Adipose tissue (tissue), 3 donors: ENCODE measurements around the gene DLX1. TPM values are rescaled to one million over a fixed set of nuclear protein-coding genes. Genes with fewer than 3 reads are reported as not detected.
"Not testable (repeated sequence)": the region's sequence is repeated elsewhere in the genome, so short reads cannot be mapped to it uniquely, and the experiment has no call there.

Source experiments
- H3K27ac ChIP-seq: one replicate; pipeline ENCODE4 v1.5.1; 2013; ENCODE audit warnings: low read depth, low read length
- WGBS, 3 donors: extraction: QIAGEN DNeasy Blood & Tissue Kit; methylation state at CpG; one replicate each; pipeline ENCODE4 v1.1.7; 2013; 5-methylcytosine and 5-hydroxymethylcytosine counted together
- polyA plus RNA-seq, 3 donors: library from polyadenylated mRNA; stranded (reverse); fragments of 200-250 nt; gene quantifications; one replicate each; pipeline ENCODE4 v1.2.3, GENCODE V29; 2013
- donor health status: healthy with polysubstance abuse.
- donor health status: Bipolar disorder and iron deficiency.
- donor health status: healthy.

Gene DLX1
- polyA plus RNA-seq, 3 donors: 0.06 to 0.16 TPM; not detected in 1

- WGBS, 3 donors: 3 to 4% (median 4%) methylated on average over 25 of the region's 25 CpGs
- no peak overlapping the region for H3K27ac ChIP-seq
Observed at GRCh38 chr2:172103471-172104272, 18.4 kb downstream of the DLX1 start.

GRCh38 chr2:172105471-172106107 is 20.3 kb downstream of the DLX1 start:
- no peak overlapping the region for H3K27ac ChIP-seq
- 10 to 11% (median 10%) methylated on average over 23 of the region's 23 CpGs for WGBS, 3 donors

GRCh38 chr2:172106108-172106961 is 21.0 kb downstream of the DLX1 start:
- 4 to 5% (median 4%) methylated on average over 44 of the region's 44 CpGs for WGBS, 3 donors
- no peak overlapping the region for H3K27ac ChIP-seq

GRCh38 chr2:172107690-172108586 is 22.6 kb downstream of the DLX1 start:
- no peak overlapping the region for H3K27ac ChIP-seq

GRCh38 chr2:172108587-172108930 is 23.3 kb downstream of the DLX1 start:
- no peak overlapping the region for H3K27ac ChIP-seq
- WGBS, 3 donors: 25 to 27% (median 25%) methylated on average over 8 of the region's 8 CpGs

More at GRCh38 chr2:172107690-172108586, 22.6 kb downstream of the DLX1 start:
- whole genome bisulfite sequencing, 3 donors: 12 to 16% (median 14%) methylated on average over 51 of the region's 51 CpGs

GRCh38 chr2:172109256-172109987 is 24.1 kb downstream of the DLX1 start:
- no peak overlapping the region for H3K27ac ChIP-seq
- WGBS, 3 donors: 12 to 25% (median 23%) methylated on average over 26 to 29 of the region's 29 CpGs

GRCh38 chr2:172109988-172110811 is 24.9 kb downstream of the DLX1 start:
- no peak overlapping the region for H3K27ac ChIP-seq
- 32 to 55% (median 48%) methylated on average over 31 of the region's 31 CpGs for WGBS, 3 donors

GRCh38 chr2:172113617-172114016 is 28.3 kb downstream of the DLX1 start:
- 23 to 24% (median 24%) methylated on average over 2 of the region's 2 CpGs for WGBS, 3 donors
- H3K27ac ChIP-seq: no peak overlapping the region

- H3K27ac ChIP-seq: not testable (repeated sequence)
- WGBS, 3 donors: 80 to 90% (median 89%) methylated on average over 6 of the region's 6 CpGs
Observed at GRCh38 chr2:172114176-172114575, 28.9 kb downstream of the DLX1 start.

- no peak overlapping the region for H3K27ac ChIP-seq
- WGBS, 3 donors: 79 to 86% (median 79%) methylated on average over 3 of the region's 3 CpGs
Observed at GRCh38 chr2:172114579-172114978, 29.3 kb downstream of the DLX1 start.

GRCh38 chr2:172116107-172116506 is 30.8 kb downstream of the DLX1 start:
- WGBS, 3 donors: 60 to 85% (median 82%) methylated on average over 5 of the region's 5 CpGs
- H3K27ac ChIP-seq: no peak overlapping the region

- H3K27ac ChIP-seq: no peak overlapping the region
Observed at GRCh38 chr2:172119089-172119488, 33.8 kb downstream of the DLX1 start.

GRCh38 chr2:172120118-172120517 is 34.8 kb downstream of the DLX1 start:
- WGBS, 3 donors: 29 to 85% (median 81%) methylated on average over 2 of the region's 2 CpGs
- no peak overlapping the region for H3K27ac ChIP-seq

GRCh38 chr2:172128484-172128883 is 43.2 kb downstream of the DLX1 start:
- no peak overlapping the region for H3K27ac ChIP-seq

GRCh38 chr2:172129404-172129803 is 44.1 kb downstream of the DLX1 start:
- no peak overlapping the region for H3K27ac ChIP-seq

GRCh38 chr2:172131713-172132555 is 46.6 kb downstream of the DLX1 start:
- H3K27ac ChIP-seq: no peak overlapping the region
- 85 to 91% (median 88%) methylated on average over 5 of the region's 5 CpGs for WGBS, 3 donors
